ENCODE results near the gene PDE11A.

The PDE11A gene

GRCh38 chr2:177660742-177661141 lies 411.8 kb downstream of the PDE11A start:
- no peak for DNase-seq

GRCh38 chr2:177658309-177658708 lies 414.3 kb downstream of the PDE11A start:
- no peak for DNase-seq

- no peak for DNase-seq
Observed at GRCh38 chr2:177651833-177652232, 420.7 kb downstream of the PDE11A start.

GRCh38 chr2:177649568-177650518 lies 422.7 kb downstream of the PDE11A start:
- no peak for DNase-seq

GRCh38 chr2:177646791-177647190 lies 425.8 kb downstream of the PDE11A start:
- no peak for DNase-seq

- no peak for DNase-seq
Observed at GRCh38 chr2:177646241-177646640, 426.3 kb downstream of the PDE11A start.

- no peak for DNase-seq
Observed at GRCh38 chr2:177641331-177641730, 431.2 kb downstream of the PDE11A start.

GRCh38 chr2:177640423-177640822 lies 432.2 kb downstream of the PDE11A start:
- DNase-seq = no peak

GRCh38 chr2:177639262-177639914 lies 433.2 kb downstream of the PDE11A start:
- no peak for DNase-seq

GRCh38 chr2:177638507-177638906 lies 434.1 kb downstream of the PDE11A start:
- no peak for DNase-seq

GRCh38 chr2:177636672-177637071 lies 435.9 kb downstream of the PDE11A start:
- DNase-seq = no peak

GRCh38 chr2:177635696-177636095 lies 436.9 kb downstream of the PDE11A start:
- no peak for DNase-seq

- no peak for DNase-seq
Observed at GRCh38 chr2:177633910-177634294, 438.7 kb downstream of the PDE11A start.

GRCh38 chr2:177633111-177633510 lies 439.5 kb downstream of the PDE11A start:
- DNase-seq = no peak

GRCh38 chr2:177631680-177632079 lies 440.9 kb downstream of the PDE11A start:
- no peak for DNase-seq

GRCh38 chr2:177629357-177630024 lies 443.1 kb downstream of the PDE11A start:
- DNase-seq = no peak

GRCh38 chr2:177628831-177629230 lies 443.7 kb downstream of the PDE11A start:
- DNase-seq = no peak

- DNase-seq = no peak
Observed at GRCh38 chr2:177625744-177626650, 446.6 kb downstream of the PDE11A start.

- DNase-seq = no peak
Observed at GRCh38 chr2:177622521-177622920, 450.1 kb downstream of the PDE11A start.

GRCh38 chr2:177619986-177620385 lies 452.6 kb downstream of the PDE11A start:
- DNase-seq = no peak

- no peak for DNase-seq
Observed at GRCh38 chr2:177619461-177619860, 453.1 kb downstream of the PDE11A start.
